T-cell (primary cell): ENCODE measurements around the gene COX7A2. TPM values are rescaled to one million over a fixed set of nuclear protein-coding genes. Genes with fewer than 3 reads are reported as not detected.

Experiments
- ATAC-seq, 4 experiments: fragments of 200-7000 bp in 3 of 4; fragments of 150-1000 bp in 1 of 4; cut with Tn5 transposase; replicated peaks in 1 of 4; 1 replicate in 3 of 4; 2 replicates in 1 of 4; pipeline ENCODE4 v1.10.0; 2021; ENCODE audit warnings: moderate library complexity in 3 of 4, mild to moderate bottlenecking in 2 of 4, moderate number of reproducible peaks in 1 of 4
- CTCF ChIA-PET, 2 donors: fragments of 300-600 bp; sonication (Branson Sonifier 250); formaldehyde crosslinking; loops; one replicate each; lab custom pipeline; 2022; ENCODE audit warnings: antibody characterized with exemption in 2 of 2; lab: Charles Lee
- POLR2A ChIA-PET, 2 donors: fragments of 300-600 bp; sonication (Branson Sonifier 250); formaldehyde crosslinking; loops; one replicate each; lab custom pipeline; 2022; ENCODE audit warnings: antibody characterized with exemption in 2 of 2; lab: Charles Lee
- DNase-seq, 35 experiments: peaks; one replicate each; pipeline versions ENCODE4 v3.0.0 to v3.0.0-alpha.2; 2013 to 2023
- H3K27ac ChIP-seq: one replicate; pipeline ENCODE4 v1.5.1; 2013; ENCODE audit warnings: low read length
- H3K27me3 ChIP-seq, 2 experiments: replicated peaks in 1 of 2; 1 replicate in 1 of 2; 2 replicates in 1 of 2; pipeline versions ENCODE4 v1.6.1 to v1.7.0; 2013; ENCODE audit warnings: low read length in 1 of 2, mixed read lengths in 1 of 2; ENCODE audit not compliant: control insufficient read depth in 2 of 2, insufficient read depth in 2 of 2; ENCODE audit errors: extremely low read depth in 1 of 2
- H3K36me3 ChIP-seq, 2 donors: 1 replicate in 1 of 2; 2 replicates in 1 of 2; pipeline versions ENCODE4 v1.6.1 to v1.7.0; 2013; ENCODE audit warnings: low read length in 1 of 2; ENCODE audit not compliant: control insufficient read depth in 2 of 2, insufficient read depth in 1 of 2; ENCODE audit errors: extremely low read depth in 1 of 2
- H3K4me1 ChIP-seq, 2 experiments: 1 replicate in 1 of 2; 2 replicates in 1 of 2; pipeline versions ENCODE4 v1.6.1 to v1.7.0; 2013; ENCODE audit warnings: low read length in 2 of 2, mixed read lengths in 1 of 2; ENCODE audit not compliant: insufficient read depth in 2 of 2, control insufficient read depth in 1 of 2; ENCODE audit errors: extremely low read depth in 1 of 2
- H3K4me3 ChIP-seq, 2 donors: 1 replicate in 1 of 2; 2 replicates in 1 of 2; pipeline versions ENCODE4 v1.5.1 to v1.7.0; 2013; ENCODE audit warnings: mild to moderate bottlenecking in 2 of 2, low read length in 1 of 2, moderate library complexity in 1 of 2; ENCODE audit not compliant: control insufficient read depth in 1 of 2; ENCODE audit errors: extremely low read depth in 1 of 2
- H3K9me3 ChIP-seq: 2 replicates; pipeline ENCODE4 v1.7.0; 2013
- H3K27ac Mint-ChIP-seq, 2 donors: one replicate each; pipeline ENCODE4 v1.8.0; 2020 to 2021; ENCODE audit warnings: mild to moderate bottlenecking in 2 of 2, mixed read lengths in 2 of 2
- H3K27me3 Mint-ChIP-seq, 2 donors: one replicate each; pipeline ENCODE4 v1.8.0; 2021 to 2022; ENCODE audit warnings: mixed read lengths in 2 of 2
- H3K36me3 Mint-ChIP-seq: one replicate; pipeline ENCODE4 v1.8.0; 2021; ENCODE audit warnings: mixed read lengths
- H3K4me1 Mint-ChIP-seq, 3 donors: one replicate each; pipeline ENCODE4 v1.8.0; 2020 to 2022; ENCODE audit warnings: mixed read lengths in 3 of 3, mild to moderate bottlenecking in 1 of 3
- H3K4me3 Mint-ChIP-seq, 3 donors: one replicate each; pipeline ENCODE4 v1.8.0; 2020 to 2022; ENCODE audit warnings: mild to moderate bottlenecking in 3 of 3, mixed read lengths in 3 of 3, moderate library complexity in 3 of 3
- H3K9me3 Mint-ChIP-seq, 3 donors: one replicate each; pipeline ENCODE4 v1.8.0; 2020 to 2022; ENCODE audit warnings: mixed read lengths in 3 of 3
- WGBS: methylation state at CpG from one replicate; pipeline ENCODE4 v1.1.5; 2013; ENCODE audit warnings: missing lambda C conversion rate; ENCODE audit not compliant: insufficient coverage; 5-methylcytosine and 5-hydroxymethylcytosine counted together
- total RNA-seq, 35 experiments: library from RNA in 6 of 35; stranded (reverse) in 6 of 35; fragments of 120-200 nt in 1 of 35; gene quantifications; one replicate each; pipeline versions ENCODE4 v1.2.1 to v1.2.4 and lab custom pipeline; 2013 to 2026

COX7A2 gene
- total RNA-seq, 5 donors from 2014 or later (not counting 1 experiment from before 2014, with no cell fraction given), result 195 to 213 (median 198) TPM

GRCh38 chr6:75205776-75206575 is 37.6 kb downstream of the COX7A2 start, which contains the start of gene COL12A1:
TSS of gene COL12A1 (minus strand) at chr6:75206053. CDS start at chr6:75202792, 3,261 bp downstream.
- Histone ChIP-seq H3K27ac (no peak within 1 kb of the TSS), H3K36me3 (no peaks in the 10 kb centered on the region), H3K9me3 (no peaks in the 10 kb centered on the region), H3K27me3 (peaks cover 19 to 77% of the 10 kb centered on the region in 2 experiments), H3K4me1 (peaks cover 3 to 63% of the 10 kb centered on the region in 2 experiments), H3K4me3 (peak within 1 kb of the TSS; percentile 16 to 54)
- H3K36me3 Mint-ChIP-seq, result no peaks in the 10 kb centered on the region
- peaks cover 75 to 76% of the 10 kb centered on the region in 2 donors for H3K27me3 Mint-ChIP-seq
- POLR2A ChIA-PET, result interaction anchor here in 1 of 2 donors (0.6 kb wide), 1 partner anchor 1542 kb away, joined by 3 read pairs; no protein-coding TSS in a partner anchor
- H3K4me1 Mint-ChIP-seq, result peaks cover 59 to 64% (median 60%) of the 10 kb centered on the region in 3 donors
- peak within 1 kb of the TSS; percentile 70 to 72 (median 71) for H3K4me3 Mint-ChIP-seq
- ATAC-seq, result no peak
- 4% methylated on average over 48 of the region's 64 CpGs for WGBS
- peak in 2 of 35 experiments; percentile 4 to 17 for DNase-seq
- CTCF ChIA-PET, result interaction anchor here (0.7 to 11.3 kb wide), 6 partner anchors 14 to 1474 kb away, joined by 3 to 213 read pairs (median 22); no protein-coding TSS in a partner anchor
- H3K9me3 Mint-ChIP-seq, result no peaks in the 10 kb centered on the region
- H3K27ac Mint-ChIP-seq, result no peak within 1 kb of the TSS

GRCh38 chr6:75204959-75205775 is 38.4 kb downstream of the COX7A2 start:
- Mint-ChIP-seq H3K4me3 (peak overlapping the region; percentile 49 to 71 (median 70)), H3K27ac (peak overlapping the region in 1 of 2 donors; percentile 27), H3K9me3 (no peaks in the 10 kb centered on the region), H3K4me1 (peaks cover 59 to 64% (median 60%) of the 10 kb centered on the region in 3 donors), H3K36me3 (no peaks in the 10 kb centered on the region), H3K27me3 (peaks cover 71 to 76% of the 10 kb centered on the region in 2 donors)
- peaks cover 3 to 62% of the 10 kb centered on the region in 2 experiments for H3K4me1 ChIP-seq
- no peak overlapping the region for H3K27ac ChIP-seq
- peak in 1 of 35 experiments; percentile 32 for DNase-seq
- peak overlapping the region in 1 of 2 donors; percentile 54 for H3K4me3 ChIP-seq
- CTCF ChIA-PET, result interaction anchor here (0.6 to 11.3 kb wide), 5 partner anchors 284 to 1950 kb away, joined by 3 to 213 read pairs (median 8); no protein-coding TSS in a partner anchor
- H3K9me3 ChIP-seq, result no peaks in the 10 kb centered on the region
- H3K27me3 ChIP-seq, result peaks cover 21 to 77% of the 10 kb centered on the region in 2 experiments
- no peaks in the 10 kb centered on the region for H3K36me3 ChIP-seq
- WGBS, result 5% methylated on average over 34 of the region's 47 CpGs
- POLR2A ChIA-PET, result interaction anchor here in 1 of 2 donors (0.6 kb wide), 1 partner anchor 1541 kb away, joined by 3 read pairs; no protein-coding TSS in a partner anchor
- ATAC-seq, result peak in 1 of 4 experiments; percentile 6

GRCh38 chr6:75204217-75204958 is 39.2 kb downstream of the COX7A2 start:
- ChIA-PET POLR2A (no interaction called here), CTCF (interaction anchor here (0.7 to 11.3 kb wide), 6 partner anchors 12 to 1950 kb away, joined by 3 to 213 read pairs (median 3); partner anchors contain the start of gene COX7A2 (in 1 of the 2))
- no peak for ATAC-seq
- no peaks in the 10 kb centered on the region for H3K36me3 ChIP-seq
- peak overlapping the region in 1 of 2 donors; percentile 35 for H3K4me3 ChIP-seq
- H3K4me3 Mint-ChIP-seq, result peak overlapping the region; percentile 49 to 71 (median 70)
- H3K9me3 ChIP-seq, result no peaks in the 10 kb centered on the region
- peaks cover 74 to 83% of the 10 kb centered on the region in 2 donors for H3K27me3 Mint-ChIP-seq
- DNase-seq, result peak in 2 of 35 experiments; percentile 17 to 41
- peaks cover 3 to 62% of the 10 kb centered on the region in 2 experiments for H3K4me1 ChIP-seq
- no peaks in the 10 kb centered on the region for H3K36me3 Mint-ChIP-seq
- no peaks in the 10 kb centered on the region for H3K9me3 Mint-ChIP-seq
- WGBS, result 11% methylated on average over 27 of the region's 35 CpGs
- H3K27me3 ChIP-seq, result peaks cover 21 to 77% of the 10 kb centered on the region in 2 experiments
- H3K4me1 Mint-ChIP-seq, result peaks cover 59 to 64% (median 60%) of the 10 kb centered on the region in 3 donors
- H3K27ac ChIP-seq, result no peak overlapping the region
- peak overlapping the region in 1 of 2 donors; percentile 27 for H3K27ac Mint-ChIP-seq

- Histone ChIP-seq H3K9me3 (no peaks in the 10 kb centered on the region), H3K4me1 (peaks cover 2 to 57% of the 10 kb centered on the region in 2 experiments), H3K4me3 (no peak overlapping the region), H3K36me3 (no peaks in the 10 kb centered on the region), H3K27me3 (peaks cover 20 to 72% of the 10 kb centered on the region in 2 experiments), H3K27ac (no peak overlapping the region)
- CTCF ChIA-PET, result interaction anchor here in 1 of 2 donors (0.8 to 11.3 kb wide), 5 partner anchors 8 to 1471 kb away, joined by 3 to 213 read pairs (median 3); partner anchors contain the start of gene COX7A2
- Mint-ChIP-seq H3K4me3 (peak overlapping the region in 1 of 3 donors; percentile 71), H3K36me3 (no peaks in the 10 kb centered on the region), H3K27ac (no peak overlapping the region), H3K4me1 (peaks cover 54 to 59% (median 54%) of the 10 kb centered on the region in 3 donors), H3K9me3 (no peaks in the 10 kb centered on the region), H3K27me3 (peaks cover 69 to 78% of the 10 kb centered on the region in 2 donors)
- DNase-seq (no peak), ATAC-seq (no peak)
- WGBS, result 66% methylated on average over 4 of the region's 5 CpGs
- POLR2A ChIA-PET, result no interaction called here
Measured at GRCh38 chr6:75203721-75204120, 39.9 kb downstream of the COX7A2 start.

GRCh38 chr6:75202676-75203131 is 40.9 kb downstream of the COX7A2 start:
- POLR2A ChIA-PET, result no interaction called here
- no peak overlapping the region for H3K27ac ChIP-seq
- H3K9me3 Mint-ChIP-seq, result no peaks in the 10 kb centered on the region
- CTCF ChIA-PET, result interaction anchor here (0.7 to 11.3 kb wide), 2 partner anchors 1455 to 1462 kb away, joined by 3 to 213 read pairs; no protein-coding TSS in a partner anchor
- H3K36me3 Mint-ChIP-seq, result no peaks in the 10 kb centered on the region
- peak overlapping the region in 1 of 2 donors; percentile 26 for H3K4me3 ChIP-seq
- no peaks in the 10 kb centered on the region for H3K36me3 ChIP-seq
- peaks cover 15 to 62% of the 10 kb centered on the region in 2 experiments for H3K27me3 ChIP-seq
- H3K27me3 Mint-ChIP-seq, result peaks cover 66 to 73% of the 10 kb centered on the region in 2 donors
- ATAC-seq (no peak), DNase-seq (no peak)
- 39% methylated on average over 9 of the region's 12 CpGs for WGBS
- no peak overlapping the region for H3K27ac Mint-ChIP-seq
- H3K9me3 ChIP-seq, result no peaks in the 10 kb centered on the region
- H3K4me3 Mint-ChIP-seq, result peak overlapping the region in 1 of 3 donors; percentile 76
- H3K4me1 Mint-ChIP-seq, result peaks cover 45 to 49% (median 45%) of the 10 kb centered on the region in 3 donors
- peaks cover 0 to 47% of the 10 kb centered on the region in 2 experiments for H3K4me1 ChIP-seq
